GM12878 (cell line): ENCODE measurements around the gene SLC4A5. TPM values are rescaled to one million over a fixed set of nuclear protein-coding genes. Genes with fewer than 3 reads are reported as not detected.

Experiments
- CTCF ChIP-seq, 3 experiments: IDR thresholded peaks in 2 of 3; conservative IDR thresholded peaks in 1 of 3; 2 replicates each; pipeline ENCODE4 v1.5.1; 2011; ENCODE audit warnings: low read depth in 3 of 3, low read length in 3 of 3, mild to moderate bottlenecking in 3 of 3, control low read depth in 2 of 3, moderate library complexity in 2 of 3, inconsistent platforms in 1 of 3, mixed read lengths in 1 of 3; ENCODE audit not compliant: control insufficient read depth in 2 of 3, insufficient read depth in 1 of 3; ENCODE audit errors: extremely low read depth in 1 of 3
- EZH2 ChIP-seq: IDR thresholded peaks from 2 replicates; pipeline ENCODE4 v1.6.1; 2012; ENCODE audit warnings: low read depth, mild to moderate bottlenecking, control low read depth, inconsistent platforms, low read length, borderline replicate concordance; ENCODE audit not compliant: control insufficient read depth
- IRF4 ChIP-seq: IDR thresholded peaks from 2 replicates; pipeline ENCODE4 v1.6.1; 2011; ENCODE audit warnings: low read depth, low read length
- JUND ChIP-seq: IDR thresholded peaks from 2 replicates; pipeline ENCODE4 v1.6.1; 2012; ENCODE audit warnings: low read depth, mild to moderate bottlenecking, low read length, improper control_type of control experiment, moderate library complexity
- PAX8 ChIP-seq: fragments of 450-650 bp; IDR thresholded peaks from 2 replicates; pipeline ENCODE4 v1.6.1; 2017; ENCODE audit warnings: mild to moderate bottlenecking, moderate library complexity
- RBBP5 ChIP-seq: fragments of 200-600 bp; sonication (generic); conservative IDR thresholded peaks from 2 replicates; pipeline ENCODE4 v1.6.1; 2016
- SIN3A ChIP-seq: IDR thresholded peaks from 2 replicates; pipeline ENCODE4 v1.6.1; 2012; ENCODE audit warnings: low read depth, low read length, improper control_type of control experiment
- SRF ChIP-seq, 2 experiments: IDR thresholded peaks; 2 replicates each; pipeline ENCODE4 v1.6.1; 2011; ENCODE audit warnings: low read depth in 2 of 2, low read length in 2 of 2, mild to moderate bottlenecking in 1 of 2, moderate library complexity in 1 of 2
- SUPT20H ChIP-seq: IDR thresholded peaks from 2 replicates; pipeline ENCODE4 v1.6.1; 2011; ENCODE audit warnings: low read depth, mild to moderate bottlenecking, low read length, moderate library complexity, borderline replicate concordance; ENCODE audit not compliant: control insufficient read depth
- TCF7 ChIP-seq: IDR thresholded peaks from 2 replicates; pipeline ENCODE4 v1.6.1; 2014; ENCODE audit warnings: antibody characterized with exemption, borderline replicate concordance
- YBX1 ChIP-seq: fragments of 450-650 bp; IDR thresholded peaks from 2 replicates; pipeline ENCODE4 v1.6.1; 2016; ENCODE audit warnings: antibody characterized with exemption
- ZNF207 ChIP-seq: fragments of 450-650 bp; IDR thresholded peaks from 2 replicates; pipeline ENCODE4 v1.6.1; 2014; ENCODE audit warnings: antibody characterized with exemption, mild to moderate bottlenecking, borderline replicate concordance
- polyA plus RNA-seq, 11 experiments: library from polyadenylated mRNA; depleted of rRNA in 4 of 11; unstranded in 6 of 11; stranded (reverse) in 5 of 11; fragments of >200 nt; fragmentation: Nextera tagmentation in 4 of 11; fragmentation: Illumina TruSeq in 1 of 11; extraction: Ambion mirVana in 4 of 11; extraction: Trizol in 1 of 11; gene quantifications; 1 replicate in 1 of 11; 2 replicates in 10 of 11; pipeline versions ENCODE4 v1.2.1 to v1.2.3, GENCODE V29; 2011 to 2016; ENCODE audit warnings: inconsistent platforms in 2 of 11, missing spikeins in 2 of 11, low read depth in 1 of 11
- total RNA-seq, 4 experiments: library from RNA; depleted of rRNA in 3 of 4; stranded (reverse); fragments of >200 nt in 3 of 4; fragmentation: Illumina TruSeq in 1 of 4; extraction: Trizol in 1 of 4; gene quantifications; 2 replicates each; pipeline versions ENCODE4 v1.2.1 to v1.2.3, GENCODE V29; 2013 to 2021
- TF ChIP-seq, protein P1 (sequence below): fragments of 450-650 bp; IDR thresholded peaks from 2 replicates; pipeline ENCODE4 v1.6.1; 2017; ENCODE audit warnings: mild to moderate bottlenecking, moderate library complexity
- TF ChIP-seq, protein P2 (sequence below): IDR thresholded peaks from 2 replicates; pipeline ENCODE4 v1.6.1; 2012; ENCODE audit warnings: low read length, inconsistent platforms
- TF ChIP-seq, protein P3 (sequence below): fragments of 450-650 bp; IDR thresholded peaks from 2 replicates; pipeline ENCODE4 v1.6.1; 2016; ENCODE audit warnings: mild to moderate bottlenecking
- TF ChIP-seq, protein P4 (sequence below): IDR thresholded peaks from 2 replicates; pipeline ENCODE4 v1.6.1; 2012; ENCODE audit warnings: mild to moderate bottlenecking, low read depth, low read length

The SLC4A5 gene
- total and polyA plus RNA-seq, 10 of the 15 experiments (the other 5 are each of a cell fraction or from before 2014, with no cell fraction given), result 0.15 to 4.7 (median 1.6) TPM

DNA sequence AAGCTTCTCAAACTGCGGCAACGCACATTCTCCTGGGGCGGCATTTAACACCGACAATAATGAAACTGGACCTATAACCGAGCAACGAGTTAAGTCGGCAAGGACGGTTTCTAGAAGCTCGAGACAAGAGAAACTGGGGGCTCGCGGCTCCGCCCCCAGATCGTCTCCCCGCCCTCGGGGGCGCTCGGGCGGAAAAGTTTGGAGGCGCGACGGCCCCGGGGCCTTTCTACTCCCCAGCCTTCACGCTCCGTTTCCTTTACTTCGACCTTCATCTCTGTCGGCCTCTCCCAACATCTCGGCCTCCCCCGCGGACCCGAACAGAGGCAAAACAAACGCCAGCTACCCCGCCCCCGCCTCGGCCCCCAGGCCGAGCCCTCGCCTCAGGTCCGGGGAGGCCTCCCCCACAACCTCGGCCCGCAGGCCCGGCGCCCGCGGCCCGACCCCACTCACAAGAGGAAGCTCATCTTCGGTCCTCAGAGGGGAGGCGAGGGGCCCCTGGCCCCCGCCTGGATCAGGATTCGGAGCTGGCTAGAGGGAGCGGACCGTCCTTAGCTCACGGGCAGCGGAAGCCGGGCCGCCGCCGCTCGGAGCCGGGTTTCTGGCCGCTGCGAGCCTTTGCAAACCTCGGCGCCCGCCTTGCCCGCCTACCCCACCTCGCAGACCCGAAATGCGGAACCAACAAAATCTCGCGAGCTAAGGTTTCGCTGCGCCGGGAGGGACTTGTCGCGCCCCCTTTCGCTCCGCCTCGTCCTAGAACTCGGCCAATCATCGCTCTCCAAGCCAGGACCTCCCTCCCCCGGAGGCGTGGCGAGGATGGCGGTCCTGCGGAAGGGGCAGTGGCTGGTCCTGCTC is 164.8 kb downstream of the SLC4A5 start, which contains the start of gene MOB1A (continued):
- TF ChIP-seq RBBP5, result no peak
- no peak for TF ChIP-seq EZH2
- TF ChIP-seq SUPT20H, result no peak
- TF ChIP-seq, protein P1, sequence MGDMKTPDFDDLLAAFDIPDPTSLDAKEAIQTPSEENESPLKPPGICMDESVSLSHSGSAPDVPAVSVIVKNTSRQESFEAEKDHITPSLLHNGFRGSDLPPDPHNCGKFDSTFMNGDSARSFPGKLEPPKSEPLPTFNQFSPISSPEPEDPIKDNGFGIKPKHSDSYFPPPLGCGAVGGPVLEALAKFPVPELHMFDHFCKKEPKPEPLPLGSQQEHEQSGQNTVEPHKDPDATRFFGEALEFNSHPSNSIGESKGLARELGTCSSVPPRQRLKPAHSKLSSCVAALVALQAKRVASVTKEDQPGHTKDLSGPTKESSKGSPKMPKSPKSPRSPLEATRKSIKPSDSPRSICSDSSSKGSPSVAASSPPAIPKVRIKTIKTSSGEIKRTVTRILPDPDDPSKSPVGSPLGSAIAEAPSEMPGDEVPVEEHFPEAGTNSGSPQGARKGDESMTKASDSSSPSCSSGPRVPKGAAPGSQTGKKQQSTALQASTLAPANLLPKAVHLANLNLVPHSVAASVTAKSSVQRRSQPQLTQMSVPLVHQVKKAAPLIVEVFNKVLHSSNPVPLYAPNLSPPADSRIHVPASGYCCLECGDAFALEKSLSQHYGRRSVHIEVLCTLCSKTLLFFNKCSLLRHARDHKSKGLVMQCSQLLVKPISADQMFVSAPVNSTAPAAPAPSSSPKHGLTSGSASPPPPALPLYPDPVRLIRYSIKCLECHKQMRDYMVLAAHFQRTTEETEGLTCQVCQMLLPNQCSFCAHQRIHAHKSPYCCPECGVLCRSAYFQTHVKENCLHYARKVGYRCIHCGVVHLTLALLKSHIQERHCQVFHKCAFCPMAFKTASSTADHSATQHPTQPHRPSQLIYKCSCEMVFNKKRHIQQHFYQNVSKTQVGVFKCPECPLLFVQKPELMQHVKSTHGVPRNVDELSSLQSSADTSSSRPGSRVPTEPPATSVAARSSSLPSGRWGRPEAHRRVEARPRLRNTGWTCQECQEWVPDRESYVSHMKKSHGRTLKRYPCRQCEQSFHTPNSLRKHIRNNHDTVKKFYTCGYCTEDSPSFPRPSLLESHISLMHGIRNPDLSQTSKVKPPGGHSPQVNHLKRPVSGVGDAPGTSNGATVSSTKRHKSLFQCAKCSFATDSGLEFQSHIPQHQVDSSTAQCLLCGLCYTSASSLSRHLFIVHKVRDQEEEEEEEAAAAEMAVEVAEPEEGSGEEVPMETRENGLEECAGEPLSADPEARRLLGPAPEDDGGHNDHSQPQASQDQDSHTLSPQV, result no peak
- no peak for TF ChIP-seq PAX8
- TF ChIP-seq, protein P2, sequence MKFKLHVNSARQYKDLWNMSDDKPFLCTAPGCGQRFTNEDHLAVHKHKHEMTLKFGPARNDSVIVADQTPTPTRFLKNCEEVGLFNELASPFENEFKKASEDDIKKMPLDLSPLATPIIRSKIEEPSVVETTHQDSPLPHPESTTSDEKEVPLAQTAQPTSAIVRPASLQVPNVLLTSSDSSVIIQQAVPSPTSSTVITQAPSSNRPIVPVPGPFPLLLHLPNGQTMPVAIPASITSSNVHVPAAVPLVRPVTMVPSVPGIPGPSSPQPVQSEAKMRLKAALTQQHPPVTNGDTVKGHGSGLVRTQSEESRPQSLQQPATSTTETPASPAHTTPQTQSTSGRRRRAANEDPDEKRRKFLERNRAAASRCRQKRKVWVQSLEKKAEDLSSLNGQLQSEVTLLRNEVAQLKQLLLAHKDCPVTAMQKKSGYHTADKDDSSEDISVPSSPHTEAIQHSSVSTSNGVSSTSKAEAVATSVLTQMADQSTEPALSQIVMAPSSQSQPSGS, result no peak
- TF ChIP-seq YBX1, result no peak
- TF ChIP-seq, protein P3, sequence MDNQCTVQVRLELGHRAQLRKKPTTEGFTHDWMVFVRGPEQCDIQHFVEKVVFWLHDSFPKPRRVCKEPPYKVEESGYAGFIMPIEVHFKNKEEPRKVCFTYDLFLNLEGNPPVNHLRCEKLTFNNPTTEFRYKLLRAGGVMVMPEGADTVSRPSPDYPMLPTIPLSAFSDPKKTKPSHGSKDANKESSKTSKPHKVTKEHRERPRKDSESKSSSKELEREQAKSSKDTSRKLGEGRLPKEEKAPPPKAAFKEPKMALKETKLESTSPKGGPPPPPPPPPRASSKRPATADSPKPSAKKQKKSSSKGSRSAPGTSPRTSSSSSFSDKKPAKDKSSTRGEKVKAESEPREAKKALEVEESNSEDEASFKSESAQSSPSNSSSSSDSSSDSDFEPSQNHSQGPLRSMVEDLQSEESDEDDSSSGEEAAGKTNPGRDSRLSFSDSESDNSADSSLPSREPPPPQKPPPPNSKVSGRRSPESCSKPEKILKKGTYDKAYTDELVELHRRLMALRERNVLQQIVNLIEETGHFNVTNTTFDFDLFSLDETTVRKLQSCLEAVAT, result no peak; the same call in 1 of the 2 replicates
- TF ChIP-seq CTCF (IDR thresholded peaks at IDR 0.05 in 2 of 3, conservative IDR thresholded peaks at IDR 0.05 in 1 of 3; ENCODE audit: control insufficient read depth in 2 of 3, extremely low read depth in 1 of 3, insufficient read depth in 1 of 3, low read depth in 3 of 3, low read length in 3 of 3), result no peak
- 0 out of 2 replicates have a peak, but pooled peaks have one; percentile 69 for TF ChIP-seq ZNF207
- TF ChIP-seq SIN3A, result no peak
- TF ChIP-seq SRF (IDR thresholded peaks at IDR 0.05; ENCODE audit: low read depth in 2 of 2, low read length in 2 of 2), result 0 out of 4 replicates have a peak, but pooled peaks of 1 of the 2 experiments have one; percentile 34
- 0 out of 2 replicates have a peak, but pooled peaks have one; percentile 21 for TF ChIP-seq IRF4
- TF ChIP-seq TCF7, result no peak; the same call in 1 of the 2 replicates
- TF ChIP-seq JUND, result no peak
- TF ChIP-seq, protein P4, sequence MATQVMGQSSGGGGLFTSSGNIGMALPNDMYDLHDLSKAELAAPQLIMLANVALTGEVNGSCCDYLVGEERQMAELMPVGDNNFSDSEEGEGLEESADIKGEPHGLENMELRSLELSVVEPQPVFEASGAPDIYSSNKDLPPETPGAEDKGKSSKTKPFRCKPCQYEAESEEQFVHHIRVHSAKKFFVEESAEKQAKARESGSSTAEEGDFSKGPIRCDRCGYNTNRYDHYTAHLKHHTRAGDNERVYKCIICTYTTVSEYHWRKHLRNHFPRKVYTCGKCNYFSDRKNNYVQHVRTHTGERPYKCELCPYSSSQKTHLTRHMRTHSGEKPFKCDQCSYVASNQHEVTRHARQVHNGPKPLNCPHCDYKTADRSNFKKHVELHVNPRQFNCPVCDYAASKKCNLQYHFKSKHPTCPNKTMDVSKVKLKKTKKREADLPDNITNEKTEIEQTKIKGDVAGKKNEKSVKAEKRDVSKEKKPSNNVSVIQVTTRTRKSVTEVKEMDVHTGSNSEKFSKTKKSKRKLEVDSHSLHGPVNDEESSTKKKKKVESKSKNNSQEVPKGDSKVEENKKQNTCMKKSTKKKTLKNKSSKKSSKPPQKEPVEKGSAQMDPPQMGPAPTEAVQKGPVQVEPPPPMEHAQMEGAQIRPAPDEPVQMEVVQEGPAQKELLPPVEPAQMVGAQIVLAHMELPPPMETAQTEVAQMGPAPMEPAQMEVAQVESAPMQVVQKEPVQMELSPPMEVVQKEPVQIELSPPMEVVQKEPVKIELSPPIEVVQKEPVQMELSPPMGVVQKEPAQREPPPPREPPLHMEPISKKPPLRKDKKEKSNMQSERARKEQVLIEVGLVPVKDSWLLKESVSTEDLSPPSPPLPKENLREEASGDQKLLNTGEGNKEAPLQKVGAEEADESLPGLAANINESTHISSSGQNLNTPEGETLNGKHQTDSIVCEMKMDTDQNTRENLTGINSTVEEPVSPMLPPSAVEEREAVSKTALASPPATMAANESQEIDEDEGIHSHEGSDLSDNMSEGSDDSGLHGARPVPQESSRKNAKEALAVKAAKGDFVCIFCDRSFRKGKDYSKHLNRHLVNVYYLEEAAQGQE, result no peak
